Sigmoid colon (tissue), 7 donors: Measurements from ENCODE around the gene CLCN7. TPM values are rescaled to one million over a fixed set of nuclear protein-coding genes. Genes with fewer than 3 reads are reported as not detected.
"Not testable (repeated sequence)": the region's sequence is repeated elsewhere in the genome, so short reads cannot be mapped to it uniquely, and the experiment has no call there.

Source experiments
- DNase-seq: peaks from one replicate; pipeline ENCODE4 v3.0.0-alpha.2; 2019
- H3K27ac ChIP-seq, 4 donors: fragments of 200-600 bp; sonication (generic); one replicate each; pipeline ENCODE4 v1.5.1; 2016 to 2019; ENCODE audit warnings: mild to moderate bottlenecking in 1 of 4
- H3K27me3 ChIP-seq, 3 donors: fragments of 200-600 bp; sonication (generic); one replicate each; pipeline ENCODE4 v1.5.1; 2019; ENCODE audit warnings: mild to moderate bottlenecking in 1 of 3
- H3K36me3 ChIP-seq, 4 donors: fragments of 200-600 bp; sonication (generic); one replicate each; pipeline ENCODE4 v1.5.1; 2016 to 2019
- H3K4me1 ChIP-seq, 4 donors: fragments of 200-600 bp; sonication (generic); one replicate each; pipeline ENCODE4 v1.5.1; 2017 to 2019
- H3K4me3 ChIP-seq, 4 donors: fragments of 200-600 bp; sonication (generic); one replicate each; pipeline ENCODE4 v1.5.1; 2017 to 2019; ENCODE audit warnings: mild to moderate bottlenecking in 2 of 4, moderate library complexity in 1 of 4
- H3K9me3 ChIP-seq, 4 donors: fragments of 200-600 bp in 3 of 4; sonication (generic) in 3 of 4; one replicate each; pipeline versions ENCODE4 v1.5.1 to v1.6.1; 2013 to 2019
- EP300 ChIP-seq, 4 donors: sonication (generic); formaldehyde crosslinking; IDR thresholded peaks; one replicate each; pipeline ENCODE4 v1.6.1; 2017; ENCODE audit warnings: antibody characterized with exemption in 4 of 4
- POLR2A ChIP-seq, 2 donors: fragments of 450-650 bp; IDR thresholded peaks; one replicate each; pipeline ENCODE4 v1.6.1; 2016; ENCODE audit warnings: antibody characterized with exemption in 2 of 2, mild to moderate bottlenecking in 2 of 2, moderate library complexity in 2 of 2
- POLR2AphosphoS5 ChIP-seq, 4 donors: sonication (generic); formaldehyde crosslinking; IDR thresholded peaks; one replicate each; pipeline ENCODE4 v1.6.1; 2017; ENCODE audit warnings: antibody characterized with exemption in 4 of 4
- WGBS, 2 donors: extraction: QIAGEN DNeasy Blood & Tissue Kit; methylation state at CpG; one replicate each; pipeline ENCODE4 v1.1.7; 2013; 5-methylcytosine and 5-hydroxymethylcytosine counted together
- intact Hi-C: fragments of 100-400 bp; cut with DNase I; formaldehyde crosslinking; loops from one replicate; pipeline ENCODE4 v1.15.1; 2023
- polyA plus RNA-seq, 3 donors: library from polyadenylated mRNA; stranded (reverse); fragments of 200-250 nt; gene quantifications; one replicate each; pipeline ENCODE4 v1.2.3, GENCODE V29; 2013
- total RNA-seq, 4 donors: library from RNA; depleted of rRNA; stranded (reverse); fragments of >200 nt; gene quantifications; one replicate each; pipeline ENCODE4 v1.1.0, GENCODE V29; 2016
- TF ChIP-seq, protein P1 (sequence below), 4 experiments: fragments of 450-650 bp in 3 of 4; fragments of 200-600 bp in 1 of 4; IDR thresholded peaks; one replicate each; pipeline ENCODE4 v1.5.1; 2016 to 2019; ENCODE audit warnings: antibody characterized with exemption in 4 of 4, mild to moderate bottlenecking in 3 of 4, moderate library complexity in 2 of 4
- donor health status: healthy with polysubstance abuse.
- donor health status: Bipolar disorder and iron deficiency.
- donor health status: healthy.

The CLCN7 gene
- total and polyA plus RNA-seq, 7 donors, result 4.2 to 78.7 (median 38.7) TPM

DNA sequence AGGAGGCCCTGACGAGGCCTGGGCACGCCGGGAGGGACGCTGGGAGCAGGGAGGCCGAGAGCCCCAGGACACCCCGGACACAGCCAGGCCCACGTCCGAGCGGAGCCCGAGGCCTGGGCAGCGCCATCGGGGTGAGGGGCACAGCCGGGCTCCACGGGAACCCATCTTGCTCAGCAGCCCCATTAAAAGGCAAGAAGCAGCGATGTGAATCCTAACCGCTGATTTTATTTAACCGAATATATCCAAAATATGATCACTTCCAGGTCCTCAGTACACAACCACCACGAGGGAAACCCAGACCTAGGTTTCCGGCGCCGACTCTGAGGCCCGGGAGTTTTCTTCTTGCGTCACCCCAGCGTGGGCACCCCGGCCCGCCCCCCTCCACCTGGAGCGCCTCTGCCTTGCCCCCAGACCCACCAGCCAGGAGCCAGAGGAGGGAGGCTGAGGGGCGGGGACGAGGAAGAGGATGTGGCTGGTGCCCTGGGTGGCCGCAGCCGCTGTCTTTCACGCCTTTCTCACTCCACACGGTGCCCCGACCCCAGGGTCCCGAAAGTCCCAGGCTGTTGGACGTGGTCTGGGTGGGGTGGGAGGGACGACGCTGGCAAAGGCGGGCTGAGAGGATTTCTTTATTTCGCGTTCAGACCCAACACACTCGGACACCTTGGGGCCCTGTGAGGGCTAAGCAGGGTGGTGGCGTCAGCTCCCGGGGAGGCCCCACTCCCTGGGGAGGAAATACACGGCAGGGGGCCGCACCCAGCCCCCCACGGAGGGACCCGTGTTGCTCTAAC lies 29.9 kb downstream of the CLCN7 start:
- Histone ChIP-seq H3K9me3 (no peaks in the 10 kb centered on the region), H3K4me1 (no peaks in the 10 kb centered on the region), H3K36me3 (peaks cover 0 to 52% (median 32%) of the 10 kb centered on the region in 4 donors), H3K27ac (no peak overlapping the region), H3K4me3 (no peak overlapping the region), H3K27me3 (no peaks in the 10 kb centered on the region)
- TF ChIP-seq POLR2AphosphoS5 (IDR thresholded peaks at IDR 0.05) (no peak), POLR2A (IDR thresholded peaks at IDR 0.05) (no peak)
- no peak for DNase-seq
- 86 to 88% methylated on average over 48 of the region's 48 CpGs for WGBS, 2 donors
- intact Hi-C loops, result no loop called here

DNA sequence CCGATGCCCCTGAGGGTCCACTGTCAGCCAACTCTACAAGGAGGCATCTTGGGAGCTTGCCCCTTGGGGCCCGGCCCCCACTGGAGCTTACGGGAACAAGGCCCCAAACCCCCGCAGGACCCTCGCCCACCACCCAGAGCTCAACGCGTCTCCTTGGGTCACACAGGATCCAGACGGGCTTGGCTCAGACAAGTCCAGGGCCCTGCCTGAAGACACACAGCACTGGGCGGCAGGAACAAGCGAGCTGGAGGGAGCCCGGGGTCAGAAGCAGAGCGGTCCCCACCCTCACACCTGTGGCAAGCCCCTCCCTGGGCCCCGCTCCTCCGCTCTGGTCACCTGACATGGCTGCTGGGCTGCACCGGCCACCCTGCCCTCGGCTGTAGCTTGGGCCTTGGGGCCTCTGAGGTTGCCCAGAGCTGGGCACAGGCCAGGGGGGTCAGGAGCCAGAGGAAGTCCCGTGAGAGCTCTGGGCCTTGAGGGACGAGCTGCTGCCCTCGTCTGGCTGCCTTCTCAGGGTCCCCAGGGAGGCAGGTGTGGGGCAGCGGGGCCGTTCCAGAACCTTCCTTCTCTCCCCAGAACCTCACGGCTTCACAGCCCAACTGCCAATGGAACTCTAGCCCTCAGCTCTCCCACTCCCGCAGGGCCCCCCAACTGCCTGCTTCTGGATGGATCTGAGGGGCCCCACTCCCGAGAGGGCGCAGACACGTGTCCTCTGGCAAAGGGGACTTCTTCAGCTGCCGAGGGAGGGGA lies 30.7 kb downstream of the CLCN7 start, which contains the start of gene CCDC154:
CCDC154 (minus strand) TSS at position 577 of the 750 bp plus-strand sequence; CDS start at position 343, 234 bp downstream.
- H3K27me3 ChIP-seq, result no peaks in the 10 kb centered on the region
- WGBS, 2 donors, result 73 to 80% methylated on average over 27 of the region's 27 CpGs
- DNase-seq, result no peak
- no peak within 1 kb of the TSS for H3K4me3 ChIP-seq
- TF ChIP-seq POLR2AphosphoS5 (IDR thresholded peaks at IDR 0.05) (no peak), POLR2A (IDR thresholded peaks at IDR 0.05) (no peak), EP300 (IDR thresholded peaks at IDR 0.05) (no peak)
- TF ChIP-seq, protein P1, sequence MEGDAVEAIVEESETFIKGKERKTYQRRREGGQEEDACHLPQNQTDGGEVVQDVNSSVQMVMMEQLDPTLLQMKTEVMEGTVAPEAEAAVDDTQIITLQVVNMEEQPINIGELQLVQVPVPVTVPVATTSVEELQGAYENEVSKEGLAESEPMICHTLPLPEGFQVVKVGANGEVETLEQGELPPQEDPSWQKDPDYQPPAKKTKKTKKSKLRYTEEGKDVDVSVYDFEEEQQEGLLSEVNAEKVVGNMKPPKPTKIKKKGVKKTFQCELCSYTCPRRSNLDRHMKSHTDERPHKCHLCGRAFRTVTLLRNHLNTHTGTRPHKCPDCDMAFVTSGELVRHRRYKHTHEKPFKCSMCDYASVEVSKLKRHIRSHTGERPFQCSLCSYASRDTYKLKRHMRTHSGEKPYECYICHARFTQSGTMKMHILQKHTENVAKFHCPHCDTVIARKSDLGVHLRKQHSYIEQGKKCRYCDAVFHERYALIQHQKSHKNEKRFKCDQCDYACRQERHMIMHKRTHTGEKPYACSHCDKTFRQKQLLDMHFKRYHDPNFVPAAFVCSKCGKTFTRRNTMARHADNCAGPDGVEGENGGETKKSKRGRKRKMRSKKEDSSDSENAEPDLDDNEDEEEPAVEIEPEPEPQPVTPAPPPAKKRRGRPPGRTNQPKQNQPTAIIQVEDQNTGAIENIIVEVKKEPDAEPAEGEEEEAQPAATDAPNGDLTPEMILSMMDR (IDR thresholded peaks at IDR 0.05), result no peak
- intact Hi-C loops, result no loop called here
- H3K9me3 ChIP-seq, result no peaks in the 10 kb centered on the region
- H3K36me3 ChIP-seq, result peaks cover 0 to 44% (median 28%) of the 10 kb centered on the region in 4 donors
- H3K27ac ChIP-seq, result no peak within 1 kb of the TSS
- H3K4me1 ChIP-seq, result no peaks in the 10 kb centered on the region

DNA sequence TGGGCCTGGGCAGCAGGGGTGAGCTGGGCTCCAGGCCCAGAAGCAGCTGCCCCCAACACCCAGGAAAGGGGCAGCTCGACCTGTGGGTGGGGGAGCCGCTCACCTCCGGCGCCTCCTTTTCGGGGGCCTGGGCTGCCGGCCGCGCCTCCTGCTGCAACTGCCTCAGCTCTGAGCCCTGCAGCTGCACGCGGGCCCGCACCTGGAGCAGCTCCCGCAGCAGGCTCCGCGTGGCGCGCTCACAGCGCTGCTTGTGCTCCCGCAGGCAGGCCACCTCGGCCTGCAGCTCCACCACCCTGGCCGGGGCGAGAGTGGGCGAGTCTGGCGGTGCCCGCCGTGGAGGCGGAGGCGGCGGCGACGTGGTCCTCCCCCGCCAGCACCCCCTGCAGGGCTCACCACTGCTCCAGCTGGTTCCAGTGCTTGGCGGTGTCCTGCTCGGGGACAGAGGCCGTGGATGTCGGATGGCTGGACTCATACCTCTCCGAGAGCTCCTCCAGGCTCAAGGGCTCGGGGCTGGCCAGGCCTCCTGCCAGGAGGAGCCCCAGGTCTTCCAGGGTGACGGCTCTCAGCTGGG lies 31.3 kb downstream of the CLCN7 start:
- intact Hi-C loops, result no loop called here
- TF ChIP-seq POLR2AphosphoS5 (IDR thresholded peaks at IDR 0.05), result peak in 1 of 4 donors; percentile 5
- no peak for TF ChIP-seq EP300 (IDR thresholded peaks at IDR 0.05)
- H3K36me3 ChIP-seq, result peaks cover 0 to 37% (median 24%) of the 10 kb centered on the region in 4 donors
- no peak overlapping the region for H3K27ac ChIP-seq
- WGBS, 2 donors, result 79 to 86% methylated on average over 38 of the region's 38 CpGs
- H3K4me1 ChIP-seq, result no peaks in the 10 kb centered on the region
- no peaks in the 10 kb centered on the region for H3K27me3 ChIP-seq
- H3K4me3 ChIP-seq, result no peak overlapping the region
- no peaks in the 10 kb centered on the region for H3K9me3 ChIP-seq
- no peak for DNase-seq

DNA sequence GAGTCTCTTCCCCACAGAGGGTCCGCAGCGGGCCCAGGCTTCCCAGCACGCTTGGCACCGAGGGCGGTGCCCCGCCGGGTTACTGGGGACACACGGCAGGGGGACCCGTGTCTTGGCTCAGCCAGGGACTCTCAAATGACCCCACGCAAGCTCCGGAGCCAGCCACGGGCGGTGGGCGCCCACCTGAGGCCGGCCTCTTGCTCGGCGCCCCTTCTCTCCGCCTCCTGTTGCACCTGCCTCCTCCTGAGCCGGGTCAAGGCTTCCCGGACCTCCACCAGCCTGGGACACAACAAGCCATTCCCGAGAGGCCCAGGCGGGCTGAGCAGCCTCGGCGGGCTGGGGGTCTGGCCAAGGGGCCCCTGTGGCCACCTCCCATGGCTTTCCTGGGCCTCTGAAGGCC lies 32.1 kb downstream of the CLCN7 start:
- Histone ChIP-seq H3K36me3 (peaks cover 0 to 29% (median 17%) of the 10 kb centered on the region in 4 donors), H3K4me3 (no peak overlapping the region), H3K27ac (no peak overlapping the region), H3K9me3 (no peaks in the 10 kb centered on the region), H3K27me3 (no peaks in the 10 kb centered on the region), H3K4me1 (no peaks in the 10 kb centered on the region)
- WGBS, 2 donors, result 87 to 89% methylated on average over 24 of the region's 24 CpGs
- intact Hi-C loops, result no loop called here
- TF ChIP-seq POLR2AphosphoS5 (IDR thresholded peaks at IDR 0.05), result no peak
- no peak for DNase-seq

DNA sequence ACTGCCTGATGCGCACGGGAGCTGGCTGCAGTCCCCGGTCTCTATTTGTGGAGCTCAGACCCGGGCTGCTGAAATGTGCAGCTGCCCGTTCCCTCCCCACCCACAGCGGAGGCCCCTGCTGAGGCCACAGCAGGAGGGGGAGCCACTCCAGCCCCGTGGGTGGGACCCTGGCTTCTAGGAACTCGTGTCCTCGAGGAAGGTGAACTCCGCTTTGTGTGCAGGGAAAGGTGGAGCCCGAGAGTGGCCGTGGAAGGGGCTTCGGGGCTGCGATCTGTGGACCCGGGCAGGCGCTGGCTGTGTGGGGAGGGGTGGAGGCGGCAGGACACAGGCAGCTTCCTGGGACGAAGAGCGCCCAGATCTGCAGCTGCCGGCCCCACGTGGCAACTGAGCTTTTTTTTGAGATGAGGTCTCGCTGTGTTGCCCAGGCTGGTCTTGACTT lies 33.4 kb downstream of the CLCN7 start:
- Histone ChIP-seq H3K9me3 (no peaks in the 10 kb centered on the region), H3K4me1 (no peaks in the 10 kb centered on the region), H3K27me3 (no peaks in the 10 kb centered on the region), H3K4me3 (no peak overlapping the region), H3K36me3 (peaks cover 0 to 16% (median 7%) of the 10 kb centered on the region in 4 donors), H3K27ac (no peak overlapping the region)
- DNase-seq, result no peak
- intact Hi-C loops, result no loop called here
- WGBS, 2 donors, result 75 to 80% methylated on average over 22 of the region's 22 CpGs
- TF ChIP-seq POLR2AphosphoS5 (IDR thresholded peaks at IDR 0.05), result no peak
- no peak for TF ChIP-seq EP300 (IDR thresholded peaks at IDR 0.05)
- TF ChIP-seq, protein P1 (IDR thresholded peaks at IDR 0.05), result no peak
- no peak for TF ChIP-seq POLR2A (IDR thresholded peaks at IDR 0.05)

- intact Hi-C loops, H3K4me1 ChIP-seq, DNase-seq, H3K27me3 ChIP-seq, H3K9me3 ChIP-seq, H3K4me3 ChIP-seq, H3K36me3 ChIP-seq, H3K27ac ChIP-seq: not testable (repeated sequence)
- WGBS, 2 donors, result 89 to 94% methylated on average over 4 of the region's 4 CpGs
Measured at GRCh38 chr16:1439699-1440074, 35.1 kb downstream of the CLCN7 start.
